Calu3 (cell line): ENCODE results near the gene MZB1. TPM values are rescaled to one million over a fixed set of nuclear protein-coding genes. Genes with fewer than 3 reads are reported as not detected.

ENCODE experiments used
- BruUV-seq: library from RNA; stranded (reverse); fragments of 400-500 nt; replicated peaks from 2 replicates; lab custom pipeline; 2021; lab: Mats Ljungman, UMichigan
- CTCF ChIA-PET: fragments of 300-600 bp; sonication (Branson Sonifier 250); formaldehyde crosslinking; loops from one replicate; lab custom pipeline; 2022; ENCODE audit warnings: antibody characterized with exemption; lab: Charles Lee
- DNase-seq: peaks from one replicate; pipeline ENCODE4 v3.0.0; 2022
- H3K27ac Mint-ChIP-seq: one replicate; pipeline ENCODE4 v1.8.0; 2022; ENCODE audit warnings: mixed read lengths; ENCODE audit not compliant: unreplicated experiment
- H3K27me3 Mint-ChIP-seq: one replicate; pipeline ENCODE4 v1.8.0; 2022; ENCODE audit warnings: mixed read lengths; ENCODE audit not compliant: unreplicated experiment
- H3K36me3 Mint-ChIP-seq: one replicate; pipeline ENCODE4 v1.8.0; 2022; ENCODE audit warnings: mild to moderate bottlenecking, moderate library complexity, mixed read lengths; ENCODE audit not compliant: insufficient read depth, unreplicated experiment
- H3K4me1 Mint-ChIP-seq: one replicate; pipeline ENCODE4 v1.8.0; 2022; ENCODE audit warnings: mild to moderate bottlenecking, low read depth, mixed read lengths; ENCODE audit not compliant: unreplicated experiment
- H3K4me3 Mint-ChIP-seq: one replicate; pipeline ENCODE4 v1.8.0; 2022; ENCODE audit warnings: mild to moderate bottlenecking, low read depth, moderate library complexity, mixed read lengths; ENCODE audit not compliant: unreplicated experiment
- H3K9me3 Mint-ChIP-seq: one replicate; pipeline ENCODE4 v1.8.0; 2022; ENCODE audit warnings: low read depth, mixed read lengths; ENCODE audit not compliant: unreplicated experiment
- intact Hi-C: fragments of 100-400 bp; cut with micrococcal nuclease; formaldehyde crosslinking; loops from one replicate; pipeline ENCODE4 v1.10.0; 2022; ENCODE audit not compliant: unreplicated experiment
- total RNA-seq: library from RNA; stranded (reverse); gene quantifications from 2 replicates; pipeline ENCODE4 v1.2.3, GENCODE V29; 2022
- TF ChIP-seq, protein P1 (sequence below): fragments of 200-600 bp; IDR thresholded peaks from one replicate; pipeline ENCODE4 v1.8.0; 2022; ENCODE audit warnings: antibody characterized with exemption; ENCODE audit not compliant: unreplicated experiment

The MZB1 gene
- total RNA-seq, 1 experiment from 2014 or later, result not detected

GRCh38 chr5:139392678-139393496 is 3.2 kb upstream of the MZB1 start:
- CTCF ChIA-PET, result interaction anchor here (0.5 to 1.3 kb wide), 4 partner anchors 19 to 647 kb away, joined by 3 to 5 read pairs (median 4); no protein-coding TSS in a partner anchor
- intact Hi-C loops, result loop anchor here (5.0 kb wide), 1 partner anchor 51 kb away; the partner anchor contains the start of gene PAIP2
- Mint-ChIP-seq H3K4me1 (peaks cover 20% of the 10 kb centered on the region), H3K36me3 (peaks cover 22% of the 10 kb centered on the region), H3K27me3 (no peaks in the 10 kb centered on the region), H3K4me3 (peak overlapping the region; percentile 81), H3K27ac (peak overlapping the region; percentile 5), H3K9me3 (no peaks in the 10 kb centered on the region)
- TF ChIP-seq, protein P1, sequence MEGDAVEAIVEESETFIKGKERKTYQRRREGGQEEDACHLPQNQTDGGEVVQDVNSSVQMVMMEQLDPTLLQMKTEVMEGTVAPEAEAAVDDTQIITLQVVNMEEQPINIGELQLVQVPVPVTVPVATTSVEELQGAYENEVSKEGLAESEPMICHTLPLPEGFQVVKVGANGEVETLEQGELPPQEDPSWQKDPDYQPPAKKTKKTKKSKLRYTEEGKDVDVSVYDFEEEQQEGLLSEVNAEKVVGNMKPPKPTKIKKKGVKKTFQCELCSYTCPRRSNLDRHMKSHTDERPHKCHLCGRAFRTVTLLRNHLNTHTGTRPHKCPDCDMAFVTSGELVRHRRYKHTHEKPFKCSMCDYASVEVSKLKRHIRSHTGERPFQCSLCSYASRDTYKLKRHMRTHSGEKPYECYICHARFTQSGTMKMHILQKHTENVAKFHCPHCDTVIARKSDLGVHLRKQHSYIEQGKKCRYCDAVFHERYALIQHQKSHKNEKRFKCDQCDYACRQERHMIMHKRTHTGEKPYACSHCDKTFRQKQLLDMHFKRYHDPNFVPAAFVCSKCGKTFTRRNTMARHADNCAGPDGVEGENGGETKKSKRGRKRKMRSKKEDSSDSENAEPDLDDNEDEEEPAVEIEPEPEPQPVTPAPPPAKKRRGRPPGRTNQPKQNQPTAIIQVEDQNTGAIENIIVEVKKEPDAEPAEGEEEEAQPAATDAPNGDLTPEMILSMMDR, result peak; percentile 94
- TSS peak; percentile 67 for BruUV-seq
- peak; percentile 93 for DNase-seq

- no TSS peak for BruUV-seq
- intact Hi-C loops, result loop anchor here (5.0 kb wide), 1 partner anchor 50 kb away; the partner anchor contains the start of gene PAIP2
- CTCF ChIA-PET, result interaction anchor here (0.7 kb wide), 1 partner anchor 646 kb away, joined by 4 read pairs; no protein-coding TSS in a partner anchor
Measured at GRCh38 chr5:139392324-139392677, 2.6 kb upstream of the MZB1 start.

DNA sequence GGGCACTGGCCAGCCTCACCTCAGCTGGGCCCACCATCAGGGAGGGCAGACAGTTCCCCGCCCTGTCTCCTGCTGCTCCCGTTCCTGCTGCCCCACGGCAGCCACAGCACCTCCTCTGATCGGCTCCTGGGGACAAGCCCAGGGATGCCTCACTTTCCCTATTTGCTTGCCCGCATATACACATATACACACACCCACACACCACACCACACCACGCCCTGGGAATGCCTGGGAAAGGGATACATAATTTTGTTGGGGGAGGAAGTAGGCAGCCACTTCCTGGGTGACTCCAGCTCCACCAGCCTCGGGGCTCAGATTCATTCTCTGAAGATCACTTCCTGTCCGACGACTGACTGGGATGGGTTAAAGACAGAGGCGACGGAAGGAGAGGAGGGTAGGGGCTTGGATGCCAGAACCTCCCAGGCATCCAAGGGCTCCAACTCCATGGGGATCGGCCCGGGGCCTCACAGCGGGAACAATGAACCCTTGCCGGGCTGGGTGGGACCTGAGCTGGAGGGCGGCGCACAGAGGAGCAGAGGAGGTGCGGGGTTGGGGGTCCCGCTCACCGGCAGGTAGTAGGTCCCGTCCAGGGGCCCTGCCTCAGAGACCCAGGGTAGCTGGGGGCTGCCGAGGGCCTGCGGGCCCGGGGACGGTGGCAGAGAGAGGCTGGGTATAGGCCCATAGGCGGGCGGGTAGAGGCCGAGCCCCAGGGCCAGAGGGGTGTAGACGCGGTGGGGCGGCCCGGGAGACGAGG is 2.0 kb upstream of the MZB1 start:
- Mint-ChIP-seq H3K9me3 (no peaks in the 10 kb centered on the region), H3K27me3 (no peaks in the 10 kb centered on the region), H3K36me3 (peaks cover 22% of the 10 kb centered on the region), H3K4me1 (peaks cover 16% of the 10 kb centered on the region), H3K27ac (peak overlapping the region; percentile 84), H3K4me3 (peak overlapping the region; percentile 81)
- no TSS peak for BruUV-seq
- intact Hi-C loops, result loop anchor here (5.0 kb wide), 1 partner anchor 49 kb away; the partner anchor contains the start of gene PAIP2
- CTCF ChIA-PET, result interaction anchor here (0.6 to 1.0 kb wide), 3 partner anchors 49 to 645 kb away, joined by 3 to 4 read pairs (median 3); partner anchors contain the start of gene MATR3
- TF ChIP-seq, protein P1, result no peak
- peak; percentile 35 for DNase-seq

More at GRCh38 chr5:139392324-139392677, 2.6 kb upstream of the MZB1 start:
- H3K27ac Mint-ChIP-seq, result peak overlapping the region; percentile 84
- no peak for DNase-seq
- H3K27me3 Mint-ChIP-seq, result no peaks in the 10 kb centered on the region
- peak overlapping the region; percentile 81 for H3K4me3 Mint-ChIP-seq
- H3K36me3 Mint-ChIP-seq, result peaks cover 22% of the 10 kb centered on the region
- no peaks in the 10 kb centered on the region for H3K9me3 Mint-ChIP-seq
- TF ChIP-seq, protein P1, result no peak
- peaks cover 16% of the 10 kb centered on the region for H3K4me1 Mint-ChIP-seq
